GM12865 (cell line): ENCODE results near the gene KCNA4.
"Not testable (repeated sequence)": the region's sequence is repeated elsewhere in the genome, so short reads cannot be mapped to it uniquely, and the experiment has no call there.

Source experiments
- DNase-seq: peaks from one replicate; pipeline ENCODE4 v3.0.0; 2010; ENCODE audit warnings: low read depth
- H3K4me3 ChIP-seq: 2 replicates; pipeline ENCODE4 v1.5.1; 2011; ENCODE audit warnings: mild to moderate bottlenecking, low read depth, low read length, control low read depth
- CTCF ChIP-seq: IDR thresholded peaks from 2 replicates; pipeline ENCODE4 v1.5.1; 2011; ENCODE audit warnings: low read length, control low read depth, low read depth, inconsistent platforms; ENCODE audit not compliant: insufficient read depth; ENCODE audit errors: missing control alignments

Gene KCNA4

GRCh38 chr11:30045144-30045543, 28.3 kb upstream of the KCNA4 start:
- no peak for TF ChIP-seq CTCF
- no peak for DNase-seq
- no peak overlapping the region for H3K4me3 ChIP-seq

GRCh38 chr11:30041171-30041570, 24.3 kb upstream of the KCNA4 start:
- no peak overlapping the region for H3K4me3 ChIP-seq
- no peak for TF ChIP-seq CTCF
- DNase-seq, result no peak

DNA sequence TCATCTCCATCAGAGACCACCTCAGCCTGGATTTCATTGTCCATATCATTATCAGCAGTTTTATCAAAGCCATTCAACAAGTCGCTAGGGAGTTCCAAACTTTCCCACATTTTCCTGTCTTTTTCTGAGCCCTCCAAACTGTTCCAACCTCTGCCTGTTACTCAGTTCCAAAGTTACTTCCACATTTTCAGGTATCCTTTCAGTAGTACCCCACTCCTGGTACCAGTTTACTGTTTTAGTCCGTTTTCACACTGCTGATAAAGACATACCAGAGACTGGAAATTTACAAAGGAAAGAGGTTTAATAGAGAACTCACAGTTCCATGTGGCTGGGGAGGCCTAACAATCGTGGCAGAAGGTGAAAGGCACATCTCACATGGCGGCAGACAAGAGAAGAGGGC, 17.9 kb upstream of the KCNA4 start:
- DNase-seq, H3K4me3 ChIP-seq: not testable (repeated sequence)

DNA sequence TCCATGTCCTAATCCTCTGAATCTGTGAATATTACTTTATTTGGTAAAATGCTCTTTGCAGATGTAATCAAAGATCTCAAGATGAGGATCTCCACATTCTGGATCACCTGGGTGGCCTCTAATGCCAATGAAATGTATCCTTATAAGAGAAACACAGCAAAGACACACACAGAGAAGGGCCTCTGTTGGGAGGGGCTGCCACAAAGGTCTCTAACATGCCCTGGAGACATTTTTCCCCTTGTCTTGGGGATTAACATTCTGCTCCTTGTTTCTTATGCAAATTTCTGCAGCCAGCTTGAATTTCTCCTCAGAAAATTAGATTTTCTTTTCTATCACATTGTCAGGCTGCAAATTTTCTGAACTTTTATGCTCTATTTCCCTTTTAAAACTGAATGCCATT, 17.3 kb upstream of the KCNA4 start:
- not testable (repeated sequence) for DNase-seq, H3K4me3 ChIP-seq

DNA sequence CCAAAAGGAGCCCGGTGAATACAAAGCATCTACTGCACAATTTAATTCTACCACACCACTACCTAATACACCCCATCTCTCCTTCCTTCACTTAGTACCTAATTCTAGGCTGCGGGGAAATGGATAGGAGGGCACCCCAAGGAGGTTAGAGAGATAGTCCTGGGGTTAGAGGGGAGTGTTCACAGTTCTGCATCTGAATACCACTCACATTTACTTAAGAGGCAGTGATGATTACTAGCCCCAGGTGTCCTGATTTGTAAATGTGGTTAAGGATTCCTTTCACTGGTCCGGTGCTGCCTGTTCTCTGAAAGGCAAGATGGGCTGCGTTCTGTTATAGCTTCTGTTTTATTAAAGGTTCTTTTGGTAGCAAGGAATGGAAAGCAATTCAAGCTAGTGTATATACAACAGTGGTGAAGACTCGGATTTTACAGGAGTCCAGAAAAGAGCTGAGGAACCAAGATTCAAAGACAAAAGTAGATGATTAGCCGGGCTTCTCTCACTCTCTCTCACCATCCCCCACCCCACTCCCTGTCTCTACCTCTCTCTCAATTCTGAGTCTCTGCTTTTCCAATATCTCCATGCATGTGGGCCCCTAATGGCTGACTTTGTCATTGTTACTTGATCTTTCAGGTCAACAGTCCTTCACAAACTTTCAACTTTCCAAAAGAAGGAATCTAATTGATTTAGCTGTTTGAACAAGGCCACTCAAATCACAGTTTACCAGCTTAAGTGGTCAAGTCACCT, 8.7 kb upstream of the KCNA4 start:
- TF ChIP-seq CTCF, result no peak
- no peak overlapping the region for H3K4me3 ChIP-seq
- DNase-seq, result no peak

- no peak for DNase-seq
- no peak overlapping the region for H3K4me3 ChIP-seq
- TF ChIP-seq CTCF, result no peak
Measured at GRCh38 chr11:30023074-30023473, 6.2 kb upstream of the KCNA4 start.

DNA sequence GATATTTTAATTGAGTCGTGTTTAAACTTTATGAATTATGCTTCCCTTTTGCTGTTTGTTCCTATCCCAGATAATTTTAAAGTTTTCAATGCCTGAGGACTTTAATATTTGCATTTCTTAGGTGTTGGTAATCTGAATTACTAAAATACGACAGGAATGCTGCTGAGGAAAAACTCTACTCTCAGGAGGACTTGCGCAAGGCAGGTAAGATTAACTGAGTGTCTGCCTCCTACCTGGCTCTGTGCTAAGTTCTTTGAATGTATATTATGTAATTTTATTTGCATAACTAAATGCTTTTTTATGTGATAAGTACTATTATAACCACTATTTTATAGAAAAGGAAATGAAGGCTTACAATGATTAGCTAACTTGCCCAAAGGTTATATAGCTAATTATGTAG, 2.7 kb upstream of the KCNA4 start:
- DNase-seq, result no peak
- no peak for TF ChIP-seq CTCF
- H3K4me3 ChIP-seq, result no peak overlapping the region

DNA sequence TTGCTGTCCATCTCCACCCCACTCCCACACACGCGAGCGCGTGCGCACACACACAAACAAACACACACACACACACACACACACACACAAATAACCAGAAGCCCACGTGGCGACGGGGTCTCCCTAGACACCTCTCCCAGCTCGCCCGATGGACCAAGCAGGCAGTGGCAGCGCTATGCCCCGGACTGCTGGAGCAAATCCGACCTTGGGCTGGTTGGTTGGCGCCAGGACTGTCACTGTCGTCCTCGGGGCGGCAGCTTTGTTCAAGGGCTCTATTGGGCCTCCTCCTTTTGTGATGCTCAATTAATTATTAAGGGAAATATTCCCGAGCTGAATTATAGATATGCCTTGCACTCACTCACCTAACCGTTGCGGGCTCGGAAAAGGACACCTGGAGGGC, 1.7 kb upstream of the KCNA4 start:
- no peak for DNase-seq

More for the DNA sequence above, 1.7 kb upstream of the KCNA4 start:
- no peak for TF ChIP-seq CTCF
- H3K4me3 ChIP-seq, result no peak overlapping the region
